A673 (cell line): ENCODE results near the gene OR5AU1. TPM values are rescaled to one million over a fixed set of nuclear protein-coding genes. Genes with fewer than 3 reads are reported as not detected.

Experiments
- BruUV-seq: library from RNA; stranded (reverse); fragments of 400-500 nt; replicated peaks from 2 replicates; lab custom pipeline; 2021; lab: Mats Ljungman, UMichigan
- CTCF ChIA-PET: fragments of 300-600 bp; sonication (Branson Sonifier 250); formaldehyde crosslinking; loops from one replicate; lab custom pipeline; 2022; ENCODE audit warnings: antibody characterized with exemption; lab: Charles Lee
- POLR2A ChIA-PET: fragments of 300-600 bp; sonication (Branson Sonifier 250); formaldehyde crosslinking; loops from one replicate; lab custom pipeline; 2022; ENCODE audit warnings: antibody characterized with exemption; ENCODE audit not compliant: low non-redundant PET; lab: Charles Lee
- DNase-seq: peaks from one replicate; pipeline ENCODE4 v3.0.0-alpha.2; 2015; ENCODE audit warnings: low spot score
- H3K27ac ChIP-seq: fragments of 200-600 bp; sonication (generic); 2 replicates; pipeline ENCODE4 v1.5.1; 2016; ENCODE audit warnings: mixed run types, low read depth, mild to moderate bottlenecking, mixed read lengths, antibody characterized with exemption, low read length; ENCODE audit not compliant: poor library complexity, severe bottlenecking
- H3K27me3 ChIP-seq: fragments of 200-600 bp; sonication (generic); replicated peaks from 2 replicates; pipeline ENCODE4 v1.6.1; 2017; ENCODE audit warnings: mixed run types, low read depth, mild to moderate bottlenecking, mixed read lengths, antibody characterized with exemption, low read length; ENCODE audit not compliant: insufficient read depth, poor library complexity
- H3K36me3 ChIP-seq: fragments of 200-600 bp; sonication (generic); 2 replicates; pipeline ENCODE4 v1.6.1; 2016; ENCODE audit warnings: mixed run types, mild to moderate bottlenecking, mixed read lengths, antibody characterized with exemption, low read length; ENCODE audit not compliant: insufficient read depth, poor library complexity, severe bottlenecking
- H3K4me1 ChIP-seq: fragments of 200-600 bp; sonication (generic); 2 replicates; pipeline ENCODE4 v1.6.1; 2017; ENCODE audit warnings: mixed run types, mild to moderate bottlenecking, mixed read lengths, antibody characterized with exemption, low read length; ENCODE audit not compliant: insufficient read depth, poor library complexity, severe bottlenecking
- H3K4me3 ChIP-seq: fragments of 200-600 bp; sonication (generic); 2 replicates; pipeline ENCODE4 v1.5.1; 2016; ENCODE audit warnings: low read depth, mixed run types, mild to moderate bottlenecking, mixed read lengths, low read length; ENCODE audit not compliant: poor library complexity, severe bottlenecking
- H3K9me3 ChIP-seq: fragments of 200-600 bp; sonication (generic); 2 replicates; pipeline ENCODE4 v1.6.1; 2016; ENCODE audit warnings: mixed run types, low read depth, mild to moderate bottlenecking, mixed read lengths, antibody characterized with exemption, low read length; ENCODE audit not compliant: poor library complexity, severe bottlenecking
- EZH2 ChIP-seq: fragments of 200-600 bp; sonication (generic); IDR thresholded peaks from 2 replicates; pipeline ENCODE4 v1.6.1; 2017; ENCODE audit warnings: borderline replicate concordance, low read depth, mild to moderate bottlenecking, mixed read lengths, antibody characterized with exemption, low read length; ENCODE audit not compliant: poor library complexity, severe bottlenecking
- intact Hi-C: fragments of 100-400 bp; cut with micrococcal nuclease; formaldehyde crosslinking; loops from one replicate; pipeline ENCODE4 v1.10.0; 2022; ENCODE audit not compliant: unreplicated experiment
- total RNA-seq: library from RNA; stranded (reverse); gene quantifications from 2 replicates; pipeline ENCODE4 v1.2.3, GENCODE V29; 2021
- TF ChIP-seq, protein P1 (sequence below): fragments of 300-800, 200-600 bp; sonication (generic); conservative IDR thresholded peaks from 2 replicates; pipeline ENCODE4 v1.5.1; 2017; ENCODE audit warnings: low read depth, mild to moderate bottlenecking, antibody characterized with exemption, low read length, moderate library complexity, mixed read lengths

OR5AU1 gene
- total RNA-seq, 1 experiment from 2014 or later = not detected

DNA sequence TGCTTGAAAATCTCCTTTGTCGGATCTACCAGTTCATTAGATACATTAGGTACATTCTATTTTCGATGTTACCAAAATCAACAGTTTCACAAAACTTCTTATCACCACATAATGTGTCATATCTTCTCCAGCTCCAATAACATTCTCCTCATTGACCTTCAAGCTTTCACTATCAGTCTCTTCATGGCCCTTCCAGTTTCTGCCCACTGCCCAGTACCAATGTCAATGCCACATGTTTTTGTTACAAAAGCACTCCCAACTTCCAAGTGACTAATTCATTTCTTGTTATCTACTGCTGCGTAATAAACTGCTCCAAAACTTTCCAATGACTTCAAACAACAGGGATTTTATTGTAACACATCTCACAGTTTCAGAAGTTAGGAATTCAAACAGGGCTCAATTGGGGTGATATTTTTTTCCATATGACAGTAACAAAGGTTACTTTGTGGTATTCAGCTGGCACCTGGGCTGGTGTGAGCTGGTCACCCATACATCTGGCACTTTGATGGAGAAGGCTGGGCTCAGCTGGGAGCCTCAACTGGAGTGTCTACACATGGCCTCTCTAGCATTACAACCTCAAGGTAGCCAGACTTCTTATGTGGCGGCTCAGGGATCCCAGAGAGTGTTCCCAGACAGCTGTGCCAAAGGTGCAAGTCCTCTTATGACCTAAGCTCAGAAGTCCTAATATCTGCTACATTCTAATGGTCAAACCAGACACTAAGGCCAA is 6.1 kb downstream of the OR5AU1 start:
- Histone ChIP-seq H3K4me3 (no peak overlapping the region), H3K9me3 (peaks cover 11% of the 10 kb centered on the region), H3K27me3 (no peaks in the 10 kb centered on the region), H3K4me1 (no peaks in the 10 kb centered on the region), H3K27ac (no peak overlapping the region), H3K36me3 (no peaks in the 10 kb centered on the region)
- CTCF ChIA-PET = interaction anchor here (0.6 kb wide), 1 partner anchor 574 kb away, joined by 4 read pairs; no protein-coding TSS in a partner anchor
- TF ChIP-seq, protein P1, sequence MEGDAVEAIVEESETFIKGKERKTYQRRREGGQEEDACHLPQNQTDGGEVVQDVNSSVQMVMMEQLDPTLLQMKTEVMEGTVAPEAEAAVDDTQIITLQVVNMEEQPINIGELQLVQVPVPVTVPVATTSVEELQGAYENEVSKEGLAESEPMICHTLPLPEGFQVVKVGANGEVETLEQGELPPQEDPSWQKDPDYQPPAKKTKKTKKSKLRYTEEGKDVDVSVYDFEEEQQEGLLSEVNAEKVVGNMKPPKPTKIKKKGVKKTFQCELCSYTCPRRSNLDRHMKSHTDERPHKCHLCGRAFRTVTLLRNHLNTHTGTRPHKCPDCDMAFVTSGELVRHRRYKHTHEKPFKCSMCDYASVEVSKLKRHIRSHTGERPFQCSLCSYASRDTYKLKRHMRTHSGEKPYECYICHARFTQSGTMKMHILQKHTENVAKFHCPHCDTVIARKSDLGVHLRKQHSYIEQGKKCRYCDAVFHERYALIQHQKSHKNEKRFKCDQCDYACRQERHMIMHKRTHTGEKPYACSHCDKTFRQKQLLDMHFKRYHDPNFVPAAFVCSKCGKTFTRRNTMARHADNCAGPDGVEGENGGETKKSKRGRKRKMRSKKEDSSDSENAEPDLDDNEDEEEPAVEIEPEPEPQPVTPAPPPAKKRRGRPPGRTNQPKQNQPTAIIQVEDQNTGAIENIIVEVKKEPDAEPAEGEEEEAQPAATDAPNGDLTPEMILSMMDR = no peak
- no peak for TF ChIP-seq EZH2
- no TSS peak for BruUV-seq
- no peak for DNase-seq
- intact Hi-C loops = no loop called here
- POLR2A ChIA-PET = no interaction called here

DNA sequence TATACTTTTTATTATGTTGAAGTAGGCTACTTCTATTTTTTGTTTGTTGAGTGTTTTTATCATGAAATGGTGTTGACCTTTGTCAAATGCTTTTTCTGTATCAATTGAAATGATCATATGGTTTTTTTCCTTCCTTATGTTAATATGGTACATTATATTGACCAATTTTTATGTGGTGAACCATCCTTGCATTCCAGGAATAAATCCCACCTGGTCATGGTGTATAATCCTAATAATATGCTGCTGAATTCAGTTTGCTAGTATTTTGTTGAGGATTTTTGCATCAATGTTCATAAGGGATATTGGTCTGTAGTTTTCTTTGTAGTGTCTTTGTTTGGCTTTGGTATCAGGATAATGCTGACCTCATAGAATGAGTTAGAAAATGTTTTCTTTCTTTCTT is 10.4 kb downstream of the OR5AU1 start:
- Histone ChIP-seq H3K4me3 (no peak overlapping the region), H3K27me3 (no peaks in the 10 kb centered on the region), H3K9me3 (peaks cover 11% of the 10 kb centered on the region), H3K4me1 (no peaks in the 10 kb centered on the region), H3K36me3 (no peaks in the 10 kb centered on the region), H3K27ac (no peak overlapping the region)
- CTCF ChIA-PET = no interaction called here
- TF ChIP-seq, protein P1 = no peak
- TF ChIP-seq EZH2 = no peak
- intact Hi-C loops = no loop called here
- POLR2A ChIA-PET = no interaction called here
- DNase-seq = no peak
- BruUV-seq = no TSS peak

- POLR2A ChIA-PET = interaction anchor here (0.7 kb wide), 1 partner anchor 17 kb away, joined by 6 read pairs; no protein-coding TSS in a partner anchor
- intact Hi-C loops = no loop called here
- BruUV-seq = no TSS peak
- Histone ChIP-seq H3K36me3 (no peaks in the 10 kb centered on the region), H3K9me3 (peaks cover 11% of the 10 kb centered on the region), H3K27ac (no peak overlapping the region), H3K27me3 (no peaks in the 10 kb centered on the region), H3K4me1 (no peaks in the 10 kb centered on the region), H3K4me3 (no peak overlapping the region)
- DNase-seq = no peak
- CTCF ChIA-PET = no interaction called here
- TF ChIP-seq, protein P1 = no peak
- no peak for TF ChIP-seq EZH2
These were observed 13.5 kb downstream of the OR5AU1 start for GRCh38 chr14:21142357-21142756.
